T follicular helper cell (primary cell): ENCODE data around the gene BMPR1A.
A peak's percentile ranks its signal among the peaks of the same experiment; 100 is the strongest.
"Not testable (repeated sequence)": the region's sequence is repeated elsewhere in the genome, so short reads cannot be mapped to it uniquely, and the experiment has no call there.

Experiments used
- DNase-seq: peaks from one replicate; pipeline ENCODE4 v3.0.0-alpha.2; 2020; ENCODE audit warnings: low read depth

Gene BMPR1A

GRCh38 chr10:86730227-86730626 is 26.2 kb upstream of the BMPR1A start:
- DNase-seq = no peak

- DNase-seq = no peak
Observed at GRCh38 chr10:86732771-86733170, 23.6 kb upstream of the BMPR1A start.

GRCh38 chr10:86733260-86733671 is 23.2 kb upstream of the BMPR1A start:
- no peak for DNase-seq

GRCh38 chr10:86734207-86734988 is 22.0 kb upstream of the BMPR1A start:
- no peak for DNase-seq

GRCh38 chr10:86735278-86735677 is 21.1 kb upstream of the BMPR1A start:
- DNase-seq = not testable (repeated sequence)

- DNase-seq = no peak
Observed at GRCh38 chr10:86742230-86742629, 14.2 kb upstream of the BMPR1A start.

- no peak for DNase-seq
Observed at GRCh38 chr10:86744067-86744725, 12.2 kb upstream of the BMPR1A start.

- DNase-seq = no peak
Observed at GRCh38 chr10:86747796-86748581, 8.4 kb upstream of the BMPR1A start.

- DNase-seq = no peak
Observed at GRCh38 chr10:86749854-86750253, 6.6 kb upstream of the BMPR1A start.

GRCh38 chr10:86751477-86751876 is 4.9 kb upstream of the BMPR1A start:
- DNase-seq = no peak

GRCh38 chr10:86752311-86752710 is 4.1 kb upstream of the BMPR1A start:
- no peak for DNase-seq

- DNase-seq = no peak
Observed at GRCh38 chr10:86753051-86753450, 3.4 kb upstream of the BMPR1A start.

GRCh38 chr10:86753638-86754434 is 2.6 kb upstream of the BMPR1A start:
- no peak for DNase-seq

GRCh38 chr10:86755454-86755739 is 1.0 kb upstream of the BMPR1A start:
- DNase-seq = no peak

GRCh38 chr10:86755740-86756510 is 494 bp upstream of the BMPR1A start:
- DNase-seq = peak; percentile 81

GRCh38 chr10:86757113-86757972 is 924 bp downstream of the BMPR1A start:
- no peak for DNase-seq

- DNase-seq = no peak
Observed at GRCh38 chr10:86758189-86759072, 2.0 kb downstream of the BMPR1A start.

- DNase-seq = no peak
Observed at GRCh38 chr10:86759073-86759672, 2.8 kb downstream of the BMPR1A start.

- DNase-seq = no peak
Observed at GRCh38 chr10:86763404-86763803, 7.0 kb downstream of the BMPR1A start.
